AG10803 (cell line): ENCODE data around the gene ANGPTL2.

ENCODE experiments used
- DNase-seq: peaks from one replicate; pipeline ENCODE4 v3.0.0; 2010; ENCODE audit warnings: low read depth
- H3K4me3 ChIP-seq: 2 replicates; pipeline ENCODE4 v1.5.1; 2011; ENCODE audit warnings: mild to moderate bottlenecking, low read length, control low read depth
- CTCF ChIP-seq: conservative IDR thresholded peaks from 2 replicates; pipeline ENCODE4 v1.5.1; 2011; ENCODE audit warnings: mild to moderate bottlenecking, low read length, control low read depth, inconsistent platforms

Gene ANGPTL2

GRCh38 chr9:127086771-127087170 lies 35.7 kb downstream of the ANGPTL2 start:
- no peak for TF ChIP-seq CTCF
- DNase-seq = no peak
- no peak overlapping the region for H3K4me3 ChIP-seq

GRCh38 chr9:127085186-127085585 lies 37.2 kb downstream of the ANGPTL2 start:
- H3K4me3 ChIP-seq = no peak overlapping the region
- DNase-seq = no peak
- TF ChIP-seq CTCF = no peak

GRCh38 chr9:127084076-127085039 lies 38.1 kb downstream of the ANGPTL2 start:
- TF ChIP-seq CTCF = no peak
- no peak for DNase-seq

GRCh38 chr9:127083138-127083980 lies 39.1 kb downstream of the ANGPTL2 start:
- H3K4me3 ChIP-seq = no peak overlapping the region
- no peak for TF ChIP-seq CTCF
- peak; percentile 53 for DNase-seq

More at GRCh38 chr9:127084076-127085039, 38.1 kb downstream of the ANGPTL2 start:
- no peak overlapping the region for H3K4me3 ChIP-seq

- no peak for TF ChIP-seq CTCF
- DNase-seq = no peak
- H3K4me3 ChIP-seq = no peak overlapping the region
Observed at GRCh38 chr9:127081250-127082185, 40.9 kb downstream of the ANGPTL2 start.

GRCh38 chr9:127079446-127080140 lies 42.8 kb downstream of the ANGPTL2 start:
- DNase-seq = no peak
- H3K4me3 ChIP-seq = no peak overlapping the region
- no peak for TF ChIP-seq CTCF
